Frontal cortex (tissue), 4 donors: ENCODE data around the gene ELK3. TPM values are rescaled to one million over a fixed set of nuclear protein-coding genes. Genes with fewer than 3 reads are reported as not detected.
"Not testable (repeated sequence)": the region's sequence is repeated elsewhere in the genome, so short reads cannot be mapped to it uniquely, and the experiment has no call there.

Experiments used
- DNase-seq, 2 donors: peaks; one replicate each; pipeline ENCODE4 v3.0.0; 2012; ENCODE audit warnings: low spot score in 2 of 2
- FAIRE-seq: peaks from 2 replicates; lab custom pipeline; 2012; peaks lifted over from hg19 to GRCh38; lab: Jason Lieb, UNC
- small RNA-seq: library from RNA; depleted of rRNA; stranded (forward); fragments of <200 nt; gene quantifications from one replicate; pipeline ENCODE3, GENCODE V24; 2014
- total RNA-seq: library from RNA; depleted of rRNA; stranded (reverse); fragments of >200 nt; gene quantifications from one replicate; pipeline ENCODE4 v1.2.3, GENCODE V29; 2014
- donor health status: control.
- donor health status: control.
- donor health status: control.

The ELK3 gene
- total RNA-seq, 1 donor from 2014 or later: 1.6 TPM

DNA sequence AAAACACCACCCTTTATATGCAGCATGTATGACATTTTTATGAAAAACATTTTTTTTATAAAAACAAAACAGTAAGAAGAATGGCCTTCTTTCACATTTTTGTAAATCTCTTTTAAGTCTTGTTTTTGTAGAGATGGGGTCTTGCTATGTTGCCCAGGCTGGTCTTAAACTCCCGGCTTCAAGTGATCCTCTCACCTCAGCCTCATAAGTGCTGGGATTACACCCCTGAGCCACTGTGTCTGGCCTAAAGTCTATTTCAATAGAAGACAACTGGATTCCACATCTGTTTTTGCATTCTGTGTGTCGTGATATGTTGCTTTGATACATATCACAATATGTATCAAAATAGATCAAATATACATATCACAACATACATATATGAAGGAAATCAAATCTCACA, 98.9 kb downstream of the ELK3 start:
- no peak for FAIRE-seq
- no peak for DNase-seq

DNA sequence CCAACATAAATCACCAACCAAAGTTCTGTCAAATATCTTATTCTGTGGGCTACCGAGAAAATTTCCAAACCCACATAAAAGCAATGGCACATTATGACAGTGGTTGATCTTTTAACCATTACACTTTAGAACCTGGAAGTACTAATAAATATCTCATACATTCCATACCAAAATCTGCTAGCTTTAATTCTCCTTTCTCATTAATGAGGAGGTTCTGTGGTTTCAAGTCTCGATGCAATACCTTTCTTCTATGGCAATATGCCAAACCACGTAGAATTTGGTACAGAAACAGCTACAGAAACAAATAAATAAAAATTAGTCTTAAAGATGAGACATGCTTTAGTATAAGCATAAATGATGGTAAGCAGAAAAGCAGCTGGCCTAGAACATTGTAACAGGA, 100.7 kb downstream of the ELK3 start:
- DNase-seq (no peak), FAIRE-seq (no peak)

DNA sequence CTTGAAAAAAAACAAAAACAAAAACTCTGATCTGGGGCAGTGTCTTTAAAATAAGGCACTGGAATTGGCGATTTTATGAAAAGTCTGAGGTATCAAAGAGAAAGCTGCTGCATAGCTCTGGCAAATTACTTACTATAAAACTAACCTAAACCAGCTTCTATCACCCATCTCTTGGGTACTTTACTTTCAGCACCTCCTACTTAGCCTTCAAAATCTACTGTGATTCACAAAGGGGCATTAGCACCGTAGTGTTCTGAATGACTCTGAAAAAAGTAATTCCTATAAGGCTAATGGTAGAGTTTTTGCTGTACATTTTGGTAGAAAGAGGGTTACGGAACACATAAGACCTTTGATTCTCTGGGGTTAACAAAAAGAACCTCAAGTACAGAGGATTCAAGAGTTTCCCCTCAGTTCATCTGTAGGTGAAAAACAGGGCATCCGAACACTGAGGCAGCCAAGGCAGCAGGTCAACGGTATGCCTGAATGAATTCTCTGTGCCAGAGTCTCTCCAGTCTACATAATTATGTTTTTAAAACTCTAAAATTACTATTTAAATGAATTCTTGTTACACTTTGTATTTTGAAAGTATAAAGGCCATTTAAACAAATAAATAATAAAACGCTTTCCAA, 101.5 kb downstream of the ELK3 start:
- DNase-seq (no peak), FAIRE-seq (no peak)

DNA sequence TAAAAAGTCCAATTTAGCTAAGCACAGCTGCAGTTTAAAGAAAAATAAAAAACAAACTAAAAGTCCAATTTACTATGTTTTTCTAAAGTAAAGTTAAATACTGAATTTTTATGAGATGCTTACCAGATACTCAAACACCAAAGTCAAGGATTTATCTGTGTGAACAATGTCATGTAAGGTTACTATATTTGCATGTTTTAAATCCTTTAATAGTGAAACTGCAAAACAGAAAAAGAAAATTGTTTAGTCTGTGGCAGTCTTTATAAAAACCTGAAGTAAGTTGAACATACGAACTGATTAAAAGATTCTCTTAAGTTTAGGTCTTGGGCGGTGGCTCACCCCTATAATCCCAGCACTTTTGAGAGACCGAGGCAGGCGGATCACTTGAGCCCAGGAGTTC, 103.3 kb downstream of the ELK3 start:
- no peak for FAIRE-seq
- no peak for DNase-seq

DNA sequence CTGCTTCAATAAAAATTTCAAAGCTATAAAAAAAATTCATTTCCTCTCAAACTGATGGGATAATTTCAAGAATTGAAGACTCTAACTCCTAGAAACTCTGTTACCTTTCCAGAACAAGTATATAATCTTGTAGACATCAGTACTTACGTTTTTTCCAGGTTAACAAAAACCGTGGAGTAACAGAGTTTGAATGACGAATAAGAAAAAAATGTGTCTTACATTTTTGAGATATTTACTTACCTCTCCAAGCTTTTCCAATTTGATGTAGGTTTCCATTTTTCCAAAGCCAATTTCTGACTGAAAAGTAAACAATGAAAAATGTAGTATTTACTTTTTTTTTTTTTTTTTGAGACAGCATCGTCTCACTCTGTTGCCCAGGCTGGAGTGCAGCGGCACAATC, 105.9 kb downstream of the ELK3 start:
- FAIRE-seq (no peak), DNase-seq (no peak)

DNA sequence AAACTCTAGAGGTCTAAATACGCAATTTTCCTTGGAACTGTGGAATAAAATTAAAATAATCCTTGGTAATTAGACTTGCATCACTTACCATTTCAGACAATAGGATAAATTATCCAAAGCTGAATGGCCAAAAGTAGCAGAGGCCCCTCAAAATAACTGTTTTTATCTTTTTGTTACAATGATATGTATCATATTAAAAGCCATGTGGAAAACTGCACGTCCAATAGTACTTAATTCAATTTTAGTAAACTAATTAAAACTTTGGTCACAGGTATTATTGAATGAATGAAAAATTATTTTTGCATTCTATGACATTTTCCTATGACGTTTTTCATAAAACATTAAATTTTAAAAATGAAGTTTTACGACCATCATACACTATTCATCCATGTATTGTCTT, 107.6 kb downstream of the ELK3 start:
- peak; percentile 79 for FAIRE-seq
- no peak for DNase-seq

DNA sequence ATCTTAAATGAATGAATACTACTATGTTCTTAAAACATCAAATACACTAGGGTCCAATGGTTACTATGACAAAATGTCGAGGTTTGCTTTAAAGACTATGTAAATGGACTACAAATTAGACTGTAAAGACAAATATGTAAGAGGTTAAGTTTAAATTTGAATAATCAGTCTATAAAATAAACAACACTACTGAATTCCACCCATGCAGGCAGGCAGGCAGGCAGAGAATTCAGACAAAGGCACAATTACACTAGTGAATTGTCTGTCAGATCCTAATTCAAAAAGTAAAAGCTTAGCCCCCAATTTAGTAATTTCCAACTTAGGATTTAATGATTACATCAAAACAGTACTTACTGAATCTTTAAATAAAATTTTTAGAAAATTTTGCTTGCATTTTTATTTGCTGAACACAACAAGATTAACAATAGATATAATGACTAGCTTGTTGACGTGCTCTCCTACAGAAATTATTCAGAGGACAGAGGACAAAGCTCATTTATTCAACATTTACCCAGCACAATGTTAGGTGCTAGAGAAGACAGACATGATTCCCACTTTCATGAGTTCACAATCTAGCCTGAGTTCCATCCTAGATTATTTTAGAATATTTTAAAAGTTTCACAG, 108.6 kb downstream of the ELK3 start:
- DNase-seq: no peak
- FAIRE-seq: peak; percentile 92

DNA sequence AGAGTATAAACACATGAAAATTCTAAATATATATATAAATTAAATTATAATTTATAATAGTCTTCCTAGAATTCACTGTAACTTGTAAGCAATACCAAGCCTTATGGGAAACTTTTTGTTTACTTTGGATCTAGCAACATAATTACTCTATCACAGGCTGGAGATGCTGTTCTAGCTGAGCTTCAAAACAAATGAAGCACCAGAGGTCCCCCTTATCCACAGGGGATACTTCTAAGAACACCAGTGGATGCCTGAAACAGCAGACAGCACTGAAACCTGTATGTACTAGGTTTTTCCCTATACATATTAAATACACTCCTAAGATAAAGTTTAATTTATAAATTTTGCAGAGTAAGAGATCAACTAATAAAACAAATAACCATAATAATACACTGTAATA, 109.5 kb downstream of the ELK3 start:
- FAIRE-seq (no peak), DNase-seq (no peak)

DNA sequence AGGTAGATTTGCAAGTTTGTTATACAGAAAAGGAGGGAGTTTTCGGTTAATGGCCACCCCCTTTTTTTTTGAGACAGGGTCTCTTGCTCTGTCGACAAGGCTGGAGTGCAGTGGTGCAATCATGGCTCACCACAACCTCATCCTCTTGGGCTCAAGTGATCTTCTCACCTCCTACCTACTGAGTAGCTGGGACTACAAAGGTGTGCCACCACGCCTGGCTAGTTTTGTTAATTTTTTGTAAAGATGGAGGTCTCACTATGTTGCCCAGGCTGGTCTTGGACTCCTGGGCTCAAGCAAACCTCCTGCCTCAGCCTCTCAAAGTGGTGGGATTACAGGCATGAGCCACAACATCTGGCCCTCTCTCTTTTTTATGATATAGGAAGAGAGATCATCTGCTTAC, 111.5 kb downstream of the ELK3 start:
- DNase-seq: no peak
- no peak for FAIRE-seq

DNA sequence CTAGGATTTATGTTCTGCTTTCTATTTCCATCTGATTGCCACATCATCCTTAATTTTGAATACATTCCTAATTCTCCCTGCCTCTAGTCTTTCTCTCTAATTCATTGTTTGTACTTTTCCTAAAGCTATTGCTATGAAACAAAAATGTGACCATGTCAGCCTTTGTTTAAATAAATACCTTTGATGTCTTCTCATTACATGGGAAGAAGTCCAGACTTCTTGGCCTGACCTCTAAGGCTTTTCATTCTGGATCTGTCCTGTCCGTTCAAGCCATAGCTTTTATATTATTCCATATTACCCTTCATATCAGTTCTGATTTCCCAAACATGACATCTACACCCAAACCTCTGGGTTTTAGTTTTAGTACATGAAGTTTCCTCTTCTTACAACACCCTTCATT, 114.7 kb downstream of the ELK3 start:
- no peak for FAIRE-seq
- DNase-seq: no peak

DNA sequence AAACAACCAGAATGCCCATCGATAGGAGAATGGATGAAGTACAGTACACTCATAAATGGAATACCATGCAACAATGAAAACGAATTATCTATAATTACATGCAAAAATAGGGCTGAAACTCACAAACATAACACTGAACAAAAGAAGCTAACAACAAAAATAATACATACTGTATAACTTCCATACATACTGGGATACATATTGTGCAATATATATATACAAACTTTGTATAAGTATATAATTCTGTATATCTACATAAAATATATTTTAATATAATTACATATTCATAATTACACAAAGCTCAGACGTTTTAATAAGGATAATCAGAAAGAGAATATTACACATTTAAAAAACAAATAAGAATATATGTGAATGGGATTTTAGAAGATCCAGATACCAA, 115.9 kb downstream of the ELK3 start:
- FAIRE-seq (peak; percentile 89), DNase-seq (no peak)

DNA sequence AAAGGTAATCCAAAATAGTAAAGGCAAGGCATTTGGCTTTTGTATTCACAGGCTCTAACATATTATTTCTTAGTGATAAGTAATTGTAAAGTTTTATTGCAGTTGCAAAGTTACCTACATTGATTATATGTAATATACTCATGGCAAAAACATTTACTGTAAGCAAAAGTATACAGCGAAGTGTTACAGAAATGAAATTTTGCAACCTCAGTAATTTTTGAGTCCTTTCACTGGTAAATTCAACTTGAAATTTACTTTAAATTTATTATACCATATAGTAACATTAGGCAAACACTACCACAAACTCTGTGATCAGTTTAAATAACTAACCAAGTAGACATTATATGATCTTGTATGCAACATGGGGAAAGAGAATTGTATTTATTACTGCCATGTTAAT, 117.0 kb downstream of the ELK3 start:
- FAIRE-seq (no peak), DNase-seq (no peak)

DNA sequence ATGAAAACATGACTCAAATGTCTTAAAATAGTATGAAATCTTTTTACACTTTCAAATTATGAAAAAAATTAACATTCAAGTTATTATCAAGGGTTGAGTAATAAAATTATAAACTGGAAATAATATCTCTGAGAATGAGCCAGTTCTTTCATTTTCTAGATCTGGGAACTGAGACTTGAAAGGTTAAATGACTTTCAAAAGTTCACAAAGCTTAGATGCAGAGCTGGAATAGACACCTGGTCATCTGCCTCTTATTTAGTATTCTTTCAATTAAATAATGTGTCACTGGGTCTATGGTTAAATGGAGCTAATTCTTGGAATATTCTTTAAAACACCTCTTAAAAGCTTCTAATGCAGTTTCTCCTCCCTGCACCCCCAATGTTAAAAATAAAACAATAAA, 119.4 kb downstream of the ELK3 start:
- DNase-seq (no peak), FAIRE-seq (no peak)

DNA sequence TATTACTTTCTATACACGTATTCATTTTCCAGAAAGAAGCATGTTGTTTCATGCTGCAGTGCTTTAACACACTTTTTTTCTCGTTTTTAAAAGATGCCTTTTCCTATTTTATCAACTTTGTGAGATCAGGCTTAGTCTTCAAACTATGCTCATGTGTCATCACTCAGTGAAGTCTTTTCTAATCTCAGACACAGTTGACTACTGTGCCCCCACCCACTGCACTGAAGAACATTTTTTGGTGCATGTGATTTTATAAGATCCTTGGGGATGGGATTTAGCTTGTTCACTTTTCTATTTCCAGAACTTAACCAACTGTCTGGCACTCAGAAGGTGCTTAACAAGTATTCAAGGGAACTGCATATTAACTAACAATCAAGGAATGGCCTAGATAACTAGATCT, 120.5 kb downstream of the ELK3 start:
- DNase-seq (no peak), FAIRE-seq (no peak)

DNA sequence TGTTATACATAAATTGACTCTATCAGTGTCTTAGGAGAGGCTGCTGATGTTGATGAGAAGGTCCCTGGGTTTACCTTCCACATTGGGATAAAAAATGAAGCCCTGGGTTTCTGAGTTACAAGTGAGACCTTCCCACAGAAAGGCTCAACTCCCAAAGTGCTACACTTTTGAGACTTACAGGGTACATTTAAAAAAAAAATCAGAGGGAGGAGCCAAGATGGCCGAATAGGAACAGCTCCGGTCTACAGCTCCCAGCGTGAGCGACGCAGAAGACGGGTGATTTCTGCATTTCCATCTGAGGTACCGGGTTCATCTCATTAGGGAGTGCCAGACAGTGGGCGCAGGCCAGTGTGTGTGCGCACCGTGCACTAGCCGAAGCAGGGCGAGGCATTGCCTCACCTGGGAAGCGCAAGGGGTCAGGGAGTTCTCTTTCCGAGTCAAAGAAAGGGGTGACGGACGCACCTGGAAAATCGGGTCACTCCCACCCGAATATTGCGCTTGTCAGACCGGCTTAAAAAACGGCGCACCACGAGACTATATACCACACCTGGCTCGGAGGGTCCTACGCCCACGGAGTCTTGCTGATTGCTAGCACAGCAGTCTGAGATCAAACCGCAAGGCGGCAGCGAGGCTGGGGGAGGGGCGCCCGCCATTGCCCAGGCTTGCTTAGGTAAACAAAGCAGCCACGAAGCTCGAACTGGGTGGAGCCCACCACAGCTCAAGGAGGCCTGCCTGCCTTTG, 121.7 kb downstream of the ELK3 start:
- not testable (repeated sequence) for FAIRE-seq, DNase-seq

DNA sequence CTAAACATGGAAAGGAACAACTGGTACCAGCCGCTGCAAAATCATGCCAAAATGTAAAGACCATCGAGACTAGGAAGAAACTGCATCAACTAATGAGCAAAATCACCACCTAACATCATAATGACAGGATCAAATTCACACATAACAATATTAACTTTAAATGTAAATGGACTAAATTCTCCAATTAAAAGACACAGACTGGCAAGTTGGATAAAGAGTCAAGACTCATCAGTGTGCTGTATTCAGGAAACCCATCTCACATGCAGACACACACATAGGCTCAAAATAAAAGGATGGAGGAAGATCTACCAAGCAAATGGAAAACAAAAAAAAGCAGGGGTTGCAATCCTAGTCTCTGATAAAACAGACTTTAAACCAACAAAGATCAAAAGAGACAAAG, 123.6 kb downstream of the ELK3 start:
- not testable (repeated sequence) for FAIRE-seq

More for the DNA sequence above, 123.6 kb downstream of the ELK3 start:
- DNase-seq: not testable (repeated sequence)

Small RNAs within 50 kb of the gene (small RNA-seq; reads per million reads assigned to genes)
- not detected for gene RNU4-24P

Other genes with a start within 250 kb of the ELK3 start
- gene HAL, start 198.0 kb upstream of the ELK3 start, total RNA-seq: not detected
- 37.5 TPM for gene LTA4H, start 158.8 kb upstream of the ELK3 start, total RNA-seq
- gene CDK17, start 206.1 kb downstream of the ELK3 start, total RNA-seq: 132 TPM